Measurements from ENCODE around the gene SV2B. TPM values are rescaled to one million over a fixed set of nuclear protein-coding genes. Genes with fewer than 3 reads are reported as not detected.

Gene SV2B
- total and polyA plus RNA-seq, 4 donors, result 6.6 to 31.0 (median 15.0) TPM

DNA sequence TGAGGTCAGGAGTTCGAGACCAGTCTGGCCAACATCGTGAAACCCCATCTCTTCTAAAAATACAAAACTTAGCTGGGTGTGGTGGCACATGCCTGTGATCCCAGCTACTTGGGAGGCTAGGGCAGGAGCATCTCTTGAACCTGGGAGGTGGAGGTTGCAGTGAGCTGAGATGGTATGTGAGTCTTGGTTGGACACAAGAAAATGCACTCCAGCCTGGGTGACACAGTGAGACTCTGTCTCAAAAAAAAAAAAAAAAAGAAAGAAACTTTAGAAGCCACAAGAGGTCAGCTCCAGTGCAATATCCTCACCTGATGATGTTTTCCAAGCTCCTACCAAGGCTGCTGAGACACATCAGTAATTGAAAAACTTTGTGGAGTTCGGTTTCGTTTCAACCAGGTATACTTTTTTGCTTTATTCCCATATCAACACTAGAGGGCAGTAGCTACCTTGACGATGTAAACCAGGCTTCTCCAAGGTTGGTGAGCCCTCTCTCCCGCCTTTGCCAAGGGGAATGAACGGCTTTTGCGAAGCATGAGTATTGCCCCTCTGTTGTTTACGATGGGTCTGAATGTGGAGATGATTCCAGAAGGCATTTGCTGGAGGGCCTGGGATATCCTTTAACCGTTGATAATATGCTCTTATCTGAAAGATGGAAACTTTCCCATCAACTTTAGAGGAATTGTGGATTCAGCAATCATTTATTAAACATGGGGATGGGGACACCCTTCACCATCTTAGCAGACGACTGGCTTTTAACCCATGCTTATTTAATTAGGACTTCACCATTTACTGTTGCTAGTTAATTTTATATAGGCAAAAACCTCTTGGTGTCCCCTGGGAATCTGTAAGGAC is 202.8 kb downstream of the SV2B start:
- H3K4me3 ChIP-seq (ENCODE audit: low read depth, low read length), result no peak overlapping the region
- no peaks in the 10 kb centered on the region for H3K36me3 ChIP-seq (ENCODE audit: control insufficient read depth, insufficient read depth, low read length)
- H3K4me1 ChIP-seq (ENCODE audit: control insufficient read depth, insufficient read depth, low read length), result no peaks in the 10 kb centered on the region
- no peaks in the 10 kb centered on the region for H3K9me3 ChIP-seq (ENCODE audit: control insufficient read depth, insufficient read depth, low read length)
- H3K27ac ChIP-seq (ENCODE audit: low read depth, low read length), result no peak overlapping the region
- peak; percentile 43 to 96 (median 64) for DNase-seq (ENCODE audit: low read depth in 4 of 6, low spot score in 6 of 6)
- peaks cover 2% of the 10 kb centered on the region for H3K27me3 ChIP-seq (ENCODE audit: control insufficient read depth, insufficient read depth, low read length)
- 50% methylated on average over 2 of the region's 11 CpGs for WGBS (ENCODE audit: insufficient coverage)

DNA sequence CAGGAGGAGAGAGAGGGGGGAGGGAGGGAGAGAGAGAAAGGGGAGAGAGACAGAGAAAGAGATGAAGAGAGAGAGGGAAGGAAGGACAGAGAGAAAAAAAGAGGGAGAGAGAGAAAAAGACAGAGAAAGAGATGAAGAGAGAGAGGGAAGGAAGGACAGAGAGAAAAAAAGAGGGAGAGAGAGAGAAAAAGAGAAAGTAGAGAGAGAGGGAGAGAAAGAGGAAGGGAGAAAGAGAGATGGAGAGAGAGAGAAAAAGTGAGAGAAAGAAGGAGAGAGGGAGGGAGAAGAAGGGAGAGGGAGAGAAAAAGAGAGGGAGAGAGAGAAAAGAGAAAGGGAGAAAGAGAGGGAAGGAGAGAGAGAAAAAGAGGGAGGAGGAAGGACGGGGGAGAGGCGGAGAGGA is 204.2 kb downstream of the SV2B start:
- H3K4me3 ChIP-seq (ENCODE audit: low read depth, low read length), result no peak overlapping the region
- H3K9me3 ChIP-seq (ENCODE audit: control insufficient read depth, insufficient read depth, low read length), result no peaks in the 10 kb centered on the region
- no peaks in the 10 kb centered on the region for H3K4me1 ChIP-seq (ENCODE audit: control insufficient read depth, insufficient read depth, low read length)
- whole genome bisulfite sequencing (ENCODE audit: insufficient coverage), result 85% methylated on average over 2 of the region's 2 CpGs
- no peaks in the 10 kb centered on the region for H3K36me3 ChIP-seq (ENCODE audit: control insufficient read depth, insufficient read depth, low read length)
- H3K27ac ChIP-seq (ENCODE audit: low read depth, low read length), result no peak overlapping the region
- peaks cover 2% of the 10 kb centered on the region for H3K27me3 ChIP-seq (ENCODE audit: control insufficient read depth, insufficient read depth, low read length)
- no peak for DNase-seq (ENCODE audit: low read depth in 4 of 6, low spot score in 6 of 6)

DNA sequence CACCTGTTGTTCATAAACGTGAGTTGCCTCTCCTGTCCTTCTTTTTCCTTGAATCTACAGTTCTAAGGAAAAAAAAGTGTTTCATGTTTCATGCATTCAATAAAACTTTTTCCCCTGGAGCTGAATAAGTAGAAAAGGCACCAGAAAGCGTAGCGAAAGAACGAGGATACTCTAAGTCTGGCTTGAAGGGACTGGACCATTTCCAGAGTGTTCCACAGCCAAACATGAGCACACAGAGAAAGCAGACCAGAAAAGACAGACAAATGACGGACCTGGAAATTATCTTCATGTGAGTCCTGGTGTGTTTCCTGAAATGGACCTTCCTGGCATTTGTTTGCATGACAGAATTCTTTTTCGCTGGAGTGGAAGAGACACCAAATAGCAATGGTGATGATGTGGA is 204.7 kb downstream of the SV2B start:
- Histone ChIP-seq H3K27ac (ENCODE audit: low read depth, low read length) (no peak overlapping the region), H3K9me3 (ENCODE audit: control insufficient read depth, insufficient read depth, low read length) (no peaks in the 10 kb centered on the region), H3K4me3 (ENCODE audit: low read depth, low read length) (no peak overlapping the region), H3K4me1 (ENCODE audit: control insufficient read depth, insufficient read depth, low read length) (no peaks in the 10 kb centered on the region), H3K36me3 (ENCODE audit: control insufficient read depth, insufficient read depth, low read length) (no peaks in the 10 kb centered on the region), H3K27me3 (ENCODE audit: control insufficient read depth, insufficient read depth, low read length) (peaks cover 2% of the 10 kb centered on the region)
- DNase-seq (ENCODE audit: low read depth in 4 of 6, low spot score in 6 of 6), result peak in 1 of 6 donors; percentile 61
- WGBS (ENCODE audit: insufficient coverage), result 88% methylated on average over 2 of the region's 6 CpGs

DNA sequence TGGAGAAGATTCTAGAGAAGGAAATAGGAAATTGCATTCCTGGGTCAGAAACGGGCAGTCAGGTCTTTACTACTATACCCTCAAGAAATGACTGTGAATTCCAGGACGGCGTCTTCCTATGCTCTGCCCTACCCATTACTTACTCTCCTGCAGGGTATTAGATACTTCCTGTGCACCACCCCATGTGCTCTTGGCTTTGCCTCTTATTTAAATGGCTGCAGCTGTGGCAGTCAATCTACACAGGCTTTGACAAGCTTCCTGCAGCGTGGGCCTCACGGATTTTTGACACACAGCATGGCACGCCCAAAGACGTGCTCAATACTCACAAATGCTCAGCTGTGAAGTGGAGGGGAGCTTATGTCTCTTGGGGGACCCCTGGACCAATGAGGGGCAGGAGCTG is 206.1 kb downstream of the SV2B start:
- Histone ChIP-seq H3K4me3 (ENCODE audit: low read depth, low read length) (no peak overlapping the region), H3K27me3 (ENCODE audit: control insufficient read depth, insufficient read depth, low read length) (peaks cover 2% of the 10 kb centered on the region), H3K27ac (ENCODE audit: low read depth, low read length) (no peak overlapping the region), H3K4me1 (ENCODE audit: control insufficient read depth, insufficient read depth, low read length) (no peaks in the 10 kb centered on the region), H3K9me3 (ENCODE audit: control insufficient read depth, insufficient read depth, low read length) (no peaks in the 10 kb centered on the region), H3K36me3 (ENCODE audit: control insufficient read depth, insufficient read depth, low read length) (no peaks in the 10 kb centered on the region)
- WGBS (ENCODE audit: insufficient coverage), result 82% methylated on average over 7 of the region's 7 CpGs
- no peak for DNase-seq (ENCODE audit: low read depth in 4 of 6, low spot score in 6 of 6)

DNA sequence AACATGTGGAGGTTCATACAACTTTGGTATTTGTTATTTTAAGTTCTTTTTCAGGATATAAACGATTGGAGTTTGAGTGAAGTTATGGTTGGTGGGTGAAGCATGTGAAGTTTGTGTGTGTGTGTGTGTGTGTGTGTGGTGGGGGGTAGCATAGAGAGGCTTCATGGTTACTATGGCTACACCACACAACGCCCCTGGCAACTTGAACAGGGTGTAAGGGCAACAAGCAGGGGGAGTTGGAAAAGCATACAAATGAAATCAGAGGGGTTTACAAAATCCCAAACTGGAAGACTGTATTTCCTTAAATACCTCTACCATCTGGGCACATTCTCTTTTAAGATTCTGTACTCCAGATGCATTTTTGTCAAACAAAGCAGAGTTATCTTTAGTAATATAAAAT is 207.5 kb downstream of the SV2B start:
- 67% methylated on average over 1 of the region's 2 CpGs for WGBS (ENCODE audit: insufficient coverage)
- no peaks in the 10 kb centered on the region for H3K36me3 ChIP-seq (ENCODE audit: control insufficient read depth, insufficient read depth, low read length)
- H3K4me3 ChIP-seq (ENCODE audit: low read depth, low read length), result no peak overlapping the region
- DNase-seq (ENCODE audit: low read depth in 4 of 6, low spot score in 6 of 6), result peak in 2 of 6 donors; percentile 37 to 73
- peaks cover 2% of the 10 kb centered on the region for H3K27me3 ChIP-seq (ENCODE audit: control insufficient read depth, insufficient read depth, low read length)
- H3K4me1 ChIP-seq (ENCODE audit: control insufficient read depth, insufficient read depth, low read length), result no peaks in the 10 kb centered on the region
- H3K9me3 ChIP-seq (ENCODE audit: control insufficient read depth, insufficient read depth, low read length), result no peaks in the 10 kb centered on the region
- H3K27ac ChIP-seq (ENCODE audit: low read depth, low read length), result no peak overlapping the region

DNA sequence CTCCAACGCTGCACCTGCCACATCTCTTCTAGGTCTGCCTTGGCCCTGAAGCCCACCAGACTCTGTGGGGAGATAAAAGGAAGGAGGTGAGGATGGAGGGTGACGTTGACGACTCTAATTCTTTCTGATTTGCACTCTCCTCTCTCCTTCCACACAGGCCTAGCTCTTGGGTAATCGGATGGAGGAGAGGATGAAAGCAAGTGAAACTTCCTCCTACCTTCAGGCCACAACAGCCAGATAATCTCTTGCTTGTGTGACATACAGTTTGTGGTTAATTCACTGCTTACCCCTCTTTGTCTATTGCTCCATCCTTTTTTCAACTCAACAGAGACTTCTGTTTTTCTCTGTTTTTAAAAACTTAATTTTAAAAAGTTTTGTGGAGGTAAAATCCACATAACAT is 208.1 kb downstream of the SV2B start:
- no peaks in the 10 kb centered on the region for H3K4me1 ChIP-seq (ENCODE audit: control insufficient read depth, insufficient read depth, low read length)
- H3K27me3 ChIP-seq (ENCODE audit: control insufficient read depth, insufficient read depth, low read length), result peaks cover 2% of the 10 kb centered on the region
- no peaks in the 10 kb centered on the region for H3K9me3 ChIP-seq (ENCODE audit: control insufficient read depth, insufficient read depth, low read length)
- no peaks in the 10 kb centered on the region for H3K36me3 ChIP-seq (ENCODE audit: control insufficient read depth, insufficient read depth, low read length)
- WGBS (ENCODE audit: insufficient coverage), result no CpG with 5 or more reads among the region's 4 CpGs
- DNase-seq (ENCODE audit: low read depth in 4 of 6, low spot score in 6 of 6), result no peak
- no peak overlapping the region for H3K27ac ChIP-seq (ENCODE audit: low read depth, low read length)
- no peak overlapping the region for H3K4me3 ChIP-seq (ENCODE audit: low read depth, low read length)

DNA sequence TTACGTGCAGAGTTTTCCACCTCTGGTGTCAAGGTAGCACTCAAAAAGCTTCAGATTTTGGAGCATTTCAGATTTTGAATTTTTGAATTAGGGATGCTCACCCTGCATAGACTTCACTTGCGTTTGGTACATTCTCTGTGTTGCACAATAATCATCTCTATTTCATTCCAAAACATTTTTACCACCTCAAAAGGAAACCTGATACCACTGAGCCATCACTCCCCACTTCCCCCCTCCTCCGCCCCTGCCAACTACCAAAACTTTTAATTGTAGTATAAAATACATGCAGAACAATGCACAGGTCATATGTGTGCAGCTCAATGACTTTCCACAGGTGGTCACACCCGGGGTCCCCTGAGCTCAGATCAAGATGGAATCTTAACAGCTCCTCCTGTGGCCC is 208.8 kb downstream of the SV2B start:
- no peaks in the 10 kb centered on the region for H3K27me3 ChIP-seq (ENCODE audit: control insufficient read depth, insufficient read depth, low read length)
- H3K4me1 ChIP-seq (ENCODE audit: control insufficient read depth, insufficient read depth, low read length), result no peaks in the 10 kb centered on the region
- DNase-seq (ENCODE audit: low read depth in 4 of 6, low spot score in 6 of 6), result no peak
- H3K36me3 ChIP-seq (ENCODE audit: control insufficient read depth, insufficient read depth, low read length), result no peaks in the 10 kb centered on the region
- H3K27ac ChIP-seq (ENCODE audit: low read depth, low read length), result no peak overlapping the region
- WGBS (ENCODE audit: insufficient coverage), result 90% methylated on average over 1 of the region's 4 CpGs
- no peak overlapping the region for H3K4me3 ChIP-seq (ENCODE audit: low read depth, low read length)
- H3K9me3 ChIP-seq (ENCODE audit: control insufficient read depth, insufficient read depth, low read length), result no peaks in the 10 kb centered on the region

DNA sequence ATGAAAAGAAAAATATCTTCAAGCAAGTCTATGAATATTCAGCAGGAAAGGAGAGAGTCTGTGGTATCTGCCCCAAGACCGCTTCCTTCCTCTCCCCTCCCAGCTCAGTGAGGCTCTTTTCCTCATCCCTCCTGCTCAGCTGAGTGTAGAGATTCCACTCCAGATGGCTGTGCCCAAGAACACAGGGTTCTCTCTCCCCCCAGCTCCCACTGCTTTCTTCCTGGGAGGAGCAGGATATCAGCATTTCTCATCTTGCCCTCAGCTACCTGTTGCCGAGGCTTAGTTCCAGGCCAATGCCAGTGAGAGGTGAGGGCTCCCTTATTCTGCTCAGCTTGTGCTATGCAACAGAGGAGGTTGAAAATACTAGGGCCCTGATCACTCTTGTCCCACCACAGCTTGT is 211.9 kb downstream of the SV2B start:
- Histone ChIP-seq H3K4me3 (ENCODE audit: low read depth, low read length) (no peak overlapping the region), H3K27ac (ENCODE audit: low read depth, low read length) (no peak overlapping the region), H3K27me3 (ENCODE audit: control insufficient read depth, insufficient read depth, low read length) (no peaks in the 10 kb centered on the region), H3K36me3 (ENCODE audit: control insufficient read depth, insufficient read depth, low read length) (no peaks in the 10 kb centered on the region), H3K9me3 (ENCODE audit: control insufficient read depth, insufficient read depth, low read length) (no peaks in the 10 kb centered on the region), H3K4me1 (ENCODE audit: control insufficient read depth, insufficient read depth, low read length) (no peaks in the 10 kb centered on the region)
- whole genome bisulfite sequencing (ENCODE audit: insufficient coverage), result 86% methylated on average over 2 of the region's 2 CpGs
- no peak for DNase-seq (ENCODE audit: low read depth in 4 of 6, low spot score in 6 of 6)

DNA sequence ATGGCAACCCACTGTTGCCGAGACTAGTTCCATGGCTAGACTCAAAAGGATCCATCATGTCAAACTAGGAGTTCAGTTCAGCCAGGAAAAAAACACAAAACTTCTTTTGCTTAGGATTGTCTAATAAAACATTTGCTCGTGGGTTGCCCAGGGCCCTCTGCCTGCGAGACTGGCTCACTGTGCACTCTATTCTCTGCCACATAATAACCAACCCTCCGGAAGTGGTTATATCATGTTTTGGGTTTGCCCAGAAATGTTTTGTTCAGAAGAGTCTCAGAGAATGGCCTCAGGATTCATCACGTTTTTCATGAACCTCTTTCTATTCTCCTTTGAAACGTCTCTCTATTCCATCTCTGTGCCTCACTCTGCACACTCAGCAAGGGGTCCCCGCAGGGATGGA is 216.1 kb downstream of the SV2B start:
- H3K4me1 ChIP-seq (ENCODE audit: control insufficient read depth, insufficient read depth, low read length), result no peaks in the 10 kb centered on the region
- 71% methylated on average over 2 of the region's 7 CpGs for WGBS (ENCODE audit: insufficient coverage)
- H3K9me3 ChIP-seq (ENCODE audit: control insufficient read depth, insufficient read depth, low read length), result no peaks in the 10 kb centered on the region
- H3K36me3 ChIP-seq (ENCODE audit: control insufficient read depth, insufficient read depth, low read length), result no peaks in the 10 kb centered on the region
- no peaks in the 10 kb centered on the region for H3K27me3 ChIP-seq (ENCODE audit: control insufficient read depth, insufficient read depth, low read length)
- no peak for DNase-seq (ENCODE audit: low read depth in 4 of 6, low spot score in 6 of 6)
- no peak overlapping the region for H3K27ac ChIP-seq (ENCODE audit: low read depth, low read length)
- H3K4me3 ChIP-seq (ENCODE audit: low read depth, low read length), result no peak overlapping the region

DNA sequence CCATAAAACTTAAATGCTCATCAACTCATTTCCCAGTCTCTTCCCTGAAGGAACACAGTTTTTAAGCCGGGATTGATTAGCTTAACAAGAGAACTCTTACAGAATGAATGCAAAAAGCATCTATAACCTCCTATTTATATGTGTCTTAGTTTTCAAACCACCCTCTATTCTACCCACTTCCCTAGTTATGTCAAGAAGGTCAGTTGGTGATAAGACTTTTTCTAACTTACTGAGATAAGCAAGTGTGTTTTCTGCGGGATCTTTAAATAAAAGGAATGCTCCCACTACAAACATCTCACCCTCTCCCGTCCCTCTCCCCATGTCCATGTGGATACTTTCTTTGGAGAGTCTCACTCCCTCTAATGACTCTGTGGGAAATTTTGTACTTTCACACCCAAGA is 218.5 kb downstream of the SV2B start:
- DNase-seq (ENCODE audit: low read depth in 4 of 6, low spot score in 6 of 6), result no peak
- Histone ChIP-seq H3K27me3 (ENCODE audit: control insufficient read depth, insufficient read depth, low read length) (no peaks in the 10 kb centered on the region), H3K27ac (ENCODE audit: low read depth, low read length) (no peak overlapping the region), H3K4me3 (ENCODE audit: low read depth, low read length) (no peak overlapping the region), H3K4me1 (ENCODE audit: control insufficient read depth, insufficient read depth, low read length) (no peaks in the 10 kb centered on the region), H3K9me3 (ENCODE audit: control insufficient read depth, insufficient read depth, low read length) (no peaks in the 10 kb centered on the region), H3K36me3 (ENCODE audit: control insufficient read depth, insufficient read depth, low read length) (no peaks in the 10 kb centered on the region)
- WGBS (ENCODE audit: insufficient coverage), result no CpG with 5 or more reads among the region's 3 CpGs
